GM12878 (cell line): ENCODE measurements around the gene ARPC1A. TPM values are rescaled to one million over a fixed set of nuclear protein-coding genes. Genes with fewer than 3 reads are reported as not detected.

Experiments used
- ATAC-seq: fragments of 200-7000 bp; cut with Tn5 transposase; 3 replicates; pipeline ENCODE4 v1.9.1; 2020; ENCODE audit warnings: mild to moderate bottlenecking, moderate library complexity
- BruUV-seq: library from RNA; stranded (reverse); fragments of 400-500 nt; replicated peaks from 2 replicates; lab custom pipeline; 2021; lab: Mats Ljungman, UMichigan
- CTCF ChIA-PET: fragments of 300-600 bp; sonication (Branson Sonifier 250); formaldehyde crosslinking; extraction: SDS; loops from one replicate; lab custom pipeline; 2021; ENCODE audit warnings: inconsistent platforms; lab: Yijun Ruan, JAX
- POLR2A ChIA-PET: fragments of 350-600 bp; formaldehyde crosslinking; extraction: SDS; loops from one replicate; lab custom pipeline; 2021; ENCODE audit warnings: inconsistent platforms; lab: Charles Lee
- RAD21 ChIA-PET: fragments of 300-600 bp; sonication (Branson Sonifier 250); formaldehyde crosslinking; loops from one replicate; lab custom pipeline; 2023; ENCODE audit warnings: antibody characterized with exemption; ENCODE audit not compliant: unreplicated experiment; lab: Charles Lee
- SMC1A ChIA-PET: fragments of 300-600 bp; sonication (Branson Sonifier 250); formaldehyde crosslinking; loops from one replicate; lab custom pipeline; 2023; ENCODE audit not compliant: unreplicated experiment, uncharacterized antibody; lab: Charles Lee
- DNase-seq: peaks from one replicate; pipeline ENCODE4 v3.0.0-alpha.2; 2011; ENCODE audit warnings: low read depth, low spot score
- FAIRE-seq: peaks from 3 replicates; lab custom pipeline; 2011; peaks lifted over from hg19 to GRCh38; lab: Jason Lieb, UNC
- H2AFZ ChIP-seq: 2 replicates; pipeline ENCODE4 v1.6.0; 2011; ENCODE audit warnings: low read depth, low read length, control low read depth; ENCODE audit not compliant: control insufficient read depth
- H3K27ac ChIP-seq: 2 replicates; pipeline ENCODE4 v1.5.1; 2011; ENCODE audit warnings: control low read depth; ENCODE audit not compliant: control insufficient read depth, insufficient read depth
- H3K27me3 ChIP-seq, 2 experiments: replicated peaks in 1 of 2; 2 replicates each; pipeline versions ENCODE4 v1.6.0 to v1.6.1; 2011; ENCODE audit warnings: low read length in 1 of 2; ENCODE audit not compliant: control insufficient read depth in 2 of 2, insufficient read depth in 2 of 2
- H3K36me3 ChIP-seq, 2 experiments: 2 replicates each; pipeline ENCODE4 v1.5.1; 2011; ENCODE audit warnings: low read length in 1 of 2; ENCODE audit not compliant: control insufficient read depth in 2 of 2, insufficient read depth in 2 of 2
- H3K4me1 ChIP-seq: 2 replicates; pipeline ENCODE4 v1.6.1; 2011; ENCODE audit warnings: mild to moderate bottlenecking, low read length, moderate library complexity, mixed read lengths; ENCODE audit not compliant: control insufficient read depth, insufficient read depth
- H3K4me2 ChIP-seq: 2 replicates; pipeline ENCODE4 v1.6.0; 2011; ENCODE audit warnings: control low read depth; ENCODE audit not compliant: control insufficient read depth, insufficient read depth
- H3K4me3 ChIP-seq: fragments of 200-600 bp; sonication (generic); 2 replicates; pipeline ENCODE4 v1.5.1; 2016
- H3K79me2 ChIP-seq: 2 replicates; pipeline ENCODE4 v1.6.0; 2011; ENCODE audit warnings: low read length; ENCODE audit not compliant: control insufficient read depth, insufficient read depth
- H3K9ac ChIP-seq: 2 replicates; pipeline ENCODE4 v1.8.0; 2011; ENCODE audit warnings: low read length, control low read depth, mixed read lengths; ENCODE audit not compliant: control insufficient read depth, insufficient read depth
- H3K9me3 ChIP-seq: replicated peaks from 3 replicates; pipeline ENCODE4 v1.5.1; 2011; ENCODE audit warnings: mild to moderate bottlenecking, low read length; ENCODE audit not compliant: control insufficient read depth, insufficient read depth
- H4K20me1 ChIP-seq: 2 replicates; pipeline ENCODE4 v1.6.0; 2011; ENCODE audit not compliant: control insufficient read depth, insufficient read depth
- BRCA1 ChIP-seq: IDR thresholded peaks from 2 replicates; pipeline ENCODE4 v1.6.1; 2011; ENCODE audit warnings: low read depth, low read length, improper control_type of control experiment
- CEBPZ ChIP-seq: fragments of 150-350 bp; IDR thresholded peaks from 2 replicates; pipeline ENCODE4 v1.6.1; 2016; ENCODE audit warnings: low read depth, low read length
- MAX ChIP-seq: IDR thresholded peaks from 2 replicates; pipeline ENCODE4 v1.6.1; 2012; ENCODE audit warnings: low read depth, low read length, improper control_type of control experiment
- NFXL1 ChIP-seq: fragments of 450-650 bp; IDR thresholded peaks from 2 replicates; pipeline ENCODE4 v1.6.1; 2017; ENCODE audit warnings: antibody characterized with exemption, mild to moderate bottlenecking, borderline replicate concordance
- POLR2A ChIP-seq: IDR thresholded peaks from 2 replicates; pipeline ENCODE4 v1.6.1; 2011; ENCODE audit warnings: low read depth, mild to moderate bottlenecking, low read length
- POLR2AphosphoS2 ChIP-seq: IDR thresholded peaks from 2 replicates; pipeline ENCODE4 v1.6.1; 2011; ENCODE audit warnings: low read depth, mild to moderate bottlenecking, low read length, improper control_type of control experiment, moderate library complexity
- POLR2AphosphoS5 ChIP-seq: IDR thresholded peaks from 2 replicates; pipeline ENCODE4 v1.6.1; 2011; ENCODE audit warnings: mild to moderate bottlenecking, low read length, inconsistent platforms
- RAD21 ChIP-seq: IDR thresholded peaks from 2 replicates; pipeline ENCODE4 v1.6.1; 2011; ENCODE audit warnings: mild to moderate bottlenecking, low read depth, low read length, moderate library complexity; ENCODE audit not compliant: insufficient read depth
- RELA ChIP-seq: fragments of 450-650 bp; IDR thresholded peaks from 2 replicates; pipeline ENCODE4 v1.8.0; 2014; ENCODE audit warnings: borderline replicate concordance; ENCODE audit not compliant: partially characterized antibody
- TCF12 ChIP-seq: IDR thresholded peaks from 2 replicates; pipeline ENCODE4 v1.6.1; 2011; ENCODE audit warnings: low read depth, mild to moderate bottlenecking, low read length
- ZNF207 ChIP-seq: fragments of 450-650 bp; IDR thresholded peaks from 2 replicates; pipeline ENCODE4 v1.6.1; 2014; ENCODE audit warnings: antibody characterized with exemption, mild to moderate bottlenecking, borderline replicate concordance
- WGBS: methylation state at CpG from one replicate; pipeline ENCODE4 v1.1.6; 2016; ENCODE audit warnings: low lambda C conversion rate; ENCODE audit not compliant: insufficient replicate concordance, insufficient coverage; ENCODE audit errors: missing lambda C conversion rate; 5-methylcytosine and 5-hydroxymethylcytosine counted together
- in situ Hi-C: fragments of 300-500 bp; cut with MboI; formaldehyde crosslinking; loops from 9 replicates; pipeline ENCODE4 v1.14.3; 2018; ENCODE audit warnings: mixed read lengths
- intact Hi-C: fragments of 100-400 bp; cut with micrococcal nuclease; formaldehyde crosslinking; loops from one replicate; pipeline ENCODE4 v1.14.2; 2022; ENCODE audit not compliant: unreplicated experiment
- polyA plus RNA-seq, 11 experiments: library from polyadenylated mRNA; depleted of rRNA in 4 of 11; unstranded in 6 of 11; stranded (reverse) in 5 of 11; fragments of >200 nt; fragmentation: Nextera tagmentation in 4 of 11; fragmentation: Illumina TruSeq in 1 of 11; extraction: Ambion mirVana in 4 of 11; extraction: Trizol in 1 of 11; gene quantifications; 1 replicate in 1 of 11; 2 replicates in 10 of 11; pipeline versions ENCODE4 v1.2.1 to v1.2.3, GENCODE V29; 2011 to 2016; ENCODE audit warnings: inconsistent platforms in 2 of 11, missing spikeins in 2 of 11, low read depth in 1 of 11
- total RNA-seq, 4 experiments: library from RNA; depleted of rRNA in 3 of 4; stranded (reverse); fragments of >200 nt in 3 of 4; fragmentation: Illumina TruSeq in 1 of 4; extraction: Trizol in 1 of 4; gene quantifications; 2 replicates each; pipeline versions ENCODE4 v1.2.1 to v1.2.3, GENCODE V29; 2013 to 2021

Gene ARPC1A
- total and polyA plus RNA-seq, 10 of the 15 experiments (the other 5 are each of a cell fraction or from before 2014, with no cell fraction given) = 42.3 to 152 (median 72.1) TPM

GRCh38 chr7:99392046-99392445 lies 66.3 kb downstream of the ARPC1A start:
- intact Hi-C loops = no loop called here
- peaks cover 42 to 56% of the 10 kb centered on the region in 2 experiments for H3K36me3 ChIP-seq
- no peaks in the 10 kb centered on the region for H3K9me3 ChIP-seq
- in situ Hi-C loops = no loop called here
- peaks cover 4% of the 10 kb centered on the region; the same call in 1 of the 2 replicates for H3K4me1 ChIP-seq
- ATAC-seq (no peak), DNase-seq (no peak), FAIRE-seq (no peak)
- H3K79me2 ChIP-seq = no peaks in the 10 kb centered on the region; the same call in 1 of the 2 replicates
- no peaks in the 10 kb centered on the region for H4K20me1 ChIP-seq
- no peak overlapping the region for H3K9ac ChIP-seq
- TF ChIP-seq ZNF207 = no peak
- TF ChIP-seq POLR2A = 0 out of 2 replicates have a peak, but pooled peaks have one; percentile 28
- H2AFZ ChIP-seq = no peak overlapping the region
- TSS peak; percentile 40 for BruUV-seq
- SMC1A ChIA-PET = no interaction called here
- CTCF ChIA-PET = no interaction called here
- no peak overlapping the region for H3K27ac ChIP-seq
- RAD21 ChIA-PET = no interaction called here
- 46% methylated on average over 8 of the region's 8 CpGs for WGBS
- no peaks in the 10 kb centered on the region for H3K27me3 ChIP-seq
- no peak overlapping the region for H3K4me3 ChIP-seq
- no peak overlapping the region for H3K4me2 ChIP-seq
- POLR2A ChIA-PET = interaction anchor here (0.5 kb wide), 1 partner anchor 11 kb away, joined by 3 read pairs; no protein-coding TSS in a partner anchor

GRCh38 chr7:99392659-99393354 lies 67.1 kb downstream of the ARPC1A start:
- Histone ChIP-seq H3K9me3 (no peaks in the 10 kb centered on the region), H3K27me3 (no peaks in the 10 kb centered on the region), H3K4me1 (peaks cover 4% of the 10 kb centered on the region; the same call in 1 of the 2 replicates), H3K4me2 (0 out of 2 replicates have a peak overlapping the region, but pooled peaks have one; percentile 7), H3K4me3 (no peak overlapping the region), H3K27ac (no peak overlapping the region), H3K36me3 (peaks cover 48 to 62% of the 10 kb centered on the region in 2 experiments), H2AFZ (no peak overlapping the region), H4K20me1 (no peaks in the 10 kb centered on the region), H3K79me2 (no peaks in the 10 kb centered on the region; the same call in 1 of the 2 replicates), H3K9ac (no peak overlapping the region)
- DNase-seq (no peak), FAIRE-seq (no peak), ATAC-seq (peak; percentile 85)
- POLR2A ChIA-PET = interaction anchor here (0.5 kb wide), 1 partner anchor 10 kb away, joined by 4 read pairs; no protein-coding TSS in a partner anchor
- WGBS = 21% methylated on average over 68 of the region's 68 CpGs
- CTCF ChIA-PET = interaction anchor here (1.1 to 2.1 kb wide), 2 partner anchors 14 to 63 kb away, joined by 4 to 6 read pairs; no protein-coding TSS in a partner anchor
- no TSS peak for BruUV-seq
- SMC1A ChIA-PET = interaction anchor here (2.8 kb wide), 1 partner anchor 14 kb away, joined by 8 read pairs; no protein-coding TSS in a partner anchor
- in situ Hi-C loops (no loop called here), intact Hi-C loops (no loop called here)
- RAD21 ChIA-PET = no interaction called here
- TF ChIP-seq TCF12 = no peak
- TF ChIP-seq POLR2AphosphoS2 = 0 out of 2 replicates have a peak, but pooled peaks have one; percentile 19
- TF ChIP-seq BRCA1 = no peak
- TF ChIP-seq POLR2A = peak; percentile 3; the same call in 1 of the 2 replicates
- TF ChIP-seq CEBPZ = no peak
- TF ChIP-seq RELA = no peak
- no peak for TF ChIP-seq NFXL1
- 0 out of 2 replicates have a peak, but pooled peaks have one; percentile 65 for TF ChIP-seq POLR2AphosphoS5
- TF ChIP-seq MAX = no peak
- no peak for TF ChIP-seq RAD21
